Neuronal stem cell (in vitro differentiated cells): Measurements from ENCODE around the gene B4GALT5.

ENCODE experiments used
- DNase-seq: peaks from one replicate; pipeline ENCODE4 v3.0.0-alpha.2; 2013; ENCODE audit warnings: low spot score
- H2AFZ ChIP-seq: one replicate; pipeline ENCODE4 v1.6.1; 2013; ENCODE audit warnings: mild to moderate bottlenecking, low read length, inconsistent platforms
- H2AK5ac ChIP-seq: 2 replicates; pipeline ENCODE4 v1.6.1; 2013; ENCODE audit warnings: low read depth, mild to moderate bottlenecking, inconsistent platforms, low read length, moderate library complexity, mixed read lengths
- H2BK120ac ChIP-seq: 2 replicates; pipeline ENCODE4 v1.6.1; 2013; ENCODE audit warnings: low read depth, mild to moderate bottlenecking, inconsistent platforms, low read length, moderate library complexity, mixed read lengths
- H2BK12ac ChIP-seq: one replicate; pipeline ENCODE4 v1.6.1; 2013; ENCODE audit warnings: low read length, inconsistent platforms
- H2BK15ac ChIP-seq: 2 replicates; pipeline ENCODE4 v1.6.1; 2013; ENCODE audit warnings: mild to moderate bottlenecking, low read length, inconsistent platforms, mixed read lengths
- H2BK5ac ChIP-seq: one replicate; pipeline ENCODE4 v1.6.1; 2013; ENCODE audit warnings: inconsistent platforms, mild to moderate bottlenecking, low read length, moderate library complexity
- H3K14ac ChIP-seq: one replicate; pipeline ENCODE4 v1.6.1; 2013; ENCODE audit warnings: low read length, inconsistent platforms
- H3K18ac ChIP-seq: 2 replicates; pipeline ENCODE4 v1.6.1; 2013; ENCODE audit warnings: low read length, inconsistent platforms
- H3K23ac ChIP-seq: 2 replicates; pipeline ENCODE4 v1.6.1; 2013; ENCODE audit warnings: low read depth, mild to moderate bottlenecking, mixed read lengths, low read length, inconsistent platforms; ENCODE audit not compliant: poor library complexity
- H3K27ac ChIP-seq: replicated peaks from 3 replicates; pipeline ENCODE4 v1.5.1; 2013; ENCODE audit warnings: low read length, inconsistent platforms
- H3K27me3 ChIP-seq, 3 experiments: 2 replicates each; pipeline ENCODE4 v1.6.1; 2013; ENCODE audit warnings: low read length in 3 of 3, mild to moderate bottlenecking in 2 of 3, inconsistent platforms in 1 of 3, low read depth in 1 of 3, mixed read lengths in 1 of 3, moderate library complexity in 1 of 3; ENCODE audit not compliant: control insufficient read depth in 3 of 3, insufficient read depth in 3 of 3
- H3K36me3 ChIP-seq, 2 donors: replicated peaks in 1 of 2; 2 replicates each; pipeline ENCODE4 v1.6.1; 2013; ENCODE audit warnings: low read length in 2 of 2; ENCODE audit not compliant: control insufficient read depth in 2 of 2, insufficient read depth in 2 of 2
- H3K4ac ChIP-seq: 2 replicates; pipeline ENCODE4 v1.6.1; 2013; ENCODE audit warnings: inconsistent platforms, mild to moderate bottlenecking, low read length, moderate library complexity
- H3K4me1 ChIP-seq, 2 donors: 1 replicate in 1 of 2; 2 replicates in 1 of 2; pipeline ENCODE4 v1.6.1; 2013; ENCODE audit warnings: low read length in 2 of 2, low read depth in 1 of 2; ENCODE audit not compliant: control insufficient read depth in 2 of 2, insufficient read depth in 1 of 2
- H3K4me2 ChIP-seq: one replicate; pipeline ENCODE4 v1.6.1; 2013; ENCODE audit warnings: mild to moderate bottlenecking, low read length, inconsistent platforms; ENCODE audit not compliant: insufficient read depth, poor library complexity, severe bottlenecking
- H3K4me3 ChIP-seq, 2 donors: 2 replicates each; pipeline ENCODE4 v1.5.1; 2013; ENCODE audit warnings: low read length in 2 of 2, mild to moderate bottlenecking in 2 of 2, inconsistent platforms in 1 of 2, moderate library complexity in 1 of 2
- H3K79me1 ChIP-seq: one replicate; pipeline ENCODE4 v1.6.1; 2013; ENCODE audit warnings: low read depth, mild to moderate bottlenecking, inconsistent platforms, low read length, moderate library complexity
- H3K9ac ChIP-seq: one replicate; pipeline ENCODE4 v1.6.1; 2013; ENCODE audit warnings: mild to moderate bottlenecking, low read depth, low read length, inconsistent platforms; ENCODE audit not compliant: poor library complexity
- H3K9me3 ChIP-seq, 2 donors: replicated peaks in 1 of 2; 2 replicates each; pipeline versions ENCODE3 to v1.6.1; 2013; ENCODE audit warnings: low read length in 2 of 2, mild to moderate bottlenecking in 2 of 2, inconsistent platforms in 1 of 2, low read depth in 1 of 2, mixed read lengths in 1 of 2, moderate library complexity in 1 of 2; ENCODE audit not compliant: control insufficient read depth in 2 of 2, insufficient read depth in 1 of 2
- H4K8ac ChIP-seq: one replicate; pipeline ENCODE4 v1.6.1; 2013; ENCODE audit warnings: low read depth, mild to moderate bottlenecking, inconsistent platforms, low read length, moderate library complexity
- H4K91ac ChIP-seq: one replicate; pipeline ENCODE4 v1.6.1; 2013; ENCODE audit warnings: low read length, low read depth, mild to moderate bottlenecking, inconsistent platforms; ENCODE audit not compliant: poor library complexity
- WGBS, 2 donors: extraction: QIAGEN DNeasy Blood & Tissue Kit; methylation state at CpG; one replicate each; pipeline ENCODE4 v1.1.7; 2013; ENCODE audit warnings: missing lambda C conversion rate in 2 of 2, mixed read lengths in 1 of 2; ENCODE audit not compliant: insufficient read length in 2 of 2, insufficient replicate concordance in 1 of 2; ENCODE audit errors: extremely low coverage in 2 of 2; 5-methylcytosine and 5-hydroxymethylcytosine counted together

B4GALT5 gene

GRCh38 chr20:49607568-49607967 is 106.1 kb downstream of the B4GALT5 start:
- Histone ChIP-seq H3K4ac (no peak overlapping the region), H3K9me3 (no peaks in the 10 kb centered on the region), H3K4me2 (no peak overlapping the region), H2BK12ac (no peak overlapping the region), H3K27me3 (peaks cover 0 to 17% (median 4%) of the 10 kb centered on the region in 3 experiments), H3K4me1 (peaks cover 5% of the 10 kb centered on the region in 2 donors), H2AK5ac (no peak overlapping the region), H3K14ac (no peak overlapping the region), H4K91ac (no peak overlapping the region), H2AFZ (no peak overlapping the region), H3K79me1 (no peaks in the 10 kb centered on the region), H3K18ac (no peak overlapping the region), H3K36me3 (no peaks in the 10 kb centered on the region), H2BK120ac (no peak overlapping the region), H3K23ac (no peak overlapping the region), H3K4me3 (no peak overlapping the region), H4K8ac (no peak overlapping the region), H3K27ac (no peak overlapping the region), H2BK15ac (no peak overlapping the region), H3K9ac (no peak overlapping the region), H2BK5ac (no peak overlapping the region)
- DNase-seq, result no peak
- WGBS, 2 donors, result no CpG with 5 or more reads among the region's 1 CpG

GRCh38 chr20:49603209-49603627 is 110.5 kb downstream of the B4GALT5 start:
- WGBS, 2 donors, result no CpG with 5 or more reads among the region's 11 CpGs
- Histone ChIP-seq H2BK15ac (no peak overlapping the region), H3K4me1 (no peaks in the 10 kb centered on the region), H2BK120ac (no peak overlapping the region), H3K4me3 (no peak overlapping the region), H3K27ac (no peak overlapping the region), H3K79me1 (no peaks in the 10 kb centered on the region), H3K4me2 (no peak overlapping the region), H3K27me3 (peaks cover 0 to 11% (median 2%) of the 10 kb centered on the region in 3 experiments), H3K23ac (no peak overlapping the region), H2BK5ac (no peak overlapping the region), H2AK5ac (peak overlapping the region; percentile 45), H3K36me3 (no peaks in the 10 kb centered on the region), H3K14ac (no peak overlapping the region), H3K9ac (no peak overlapping the region), H2AFZ (no peak overlapping the region), H3K18ac (no peak overlapping the region), H3K9me3 (no peaks in the 10 kb centered on the region), H4K8ac (no peak overlapping the region), H2BK12ac (no peak overlapping the region), H3K4ac (no peak overlapping the region), H4K91ac (no peak overlapping the region)
- peak; percentile 26 for DNase-seq

GRCh38 chr20:49602345-49603208 is 111.1 kb downstream of the B4GALT5 start:
- Histone ChIP-seq H3K4me1 (no peaks in the 10 kb centered on the region), H2BK5ac (no peak overlapping the region), H2BK15ac (no peak overlapping the region), H2BK12ac (no peak overlapping the region), H4K8ac (no peak overlapping the region), H3K4me3 (no peak overlapping the region), H2AK5ac (no peak overlapping the region), H2BK120ac (no peak overlapping the region), H3K23ac (no peak overlapping the region), H3K79me1 (no peaks in the 10 kb centered on the region), H3K14ac (no peak overlapping the region), H3K18ac (no peak overlapping the region), H3K4ac (no peak overlapping the region), H3K9me3 (no peaks in the 10 kb centered on the region), H3K36me3 (no peaks in the 10 kb centered on the region), H2AFZ (no peak overlapping the region), H3K27me3 (peaks cover 0 to 7% (median 0%) of the 10 kb centered on the region in 3 experiments), H3K9ac (no peak overlapping the region), H4K91ac (no peak overlapping the region), H3K4me2 (no peak overlapping the region), H3K27ac (no peak overlapping the region)
- no CpG with 5 or more reads among the region's 9 CpGs for WGBS, 2 donors
- no peak for DNase-seq

- Histone ChIP-seq H3K9ac (no peak overlapping the region), H3K9me3 (no peaks in the 10 kb centered on the region), H3K79me1 (no peaks in the 10 kb centered on the region), H3K4me3 (no peak overlapping the region), H3K36me3 (no peaks in the 10 kb centered on the region), H2AK5ac (no peak overlapping the region), H4K91ac (no peak overlapping the region), H3K4me1 (no peaks in the 10 kb centered on the region), H3K27ac (no peak overlapping the region), H3K27me3 (peaks cover 0 to 7% (median 0%) of the 10 kb centered on the region in 3 experiments), H2BK5ac (no peak overlapping the region), H2BK120ac (no peak overlapping the region), H3K23ac (no peak overlapping the region), H2BK12ac (no peak overlapping the region), H3K14ac (no peak overlapping the region), H3K4ac (no peak overlapping the region), H3K4me2 (no peak overlapping the region), H4K8ac (no peak overlapping the region), H3K18ac (no peak overlapping the region), H2AFZ (no peak overlapping the region), H2BK15ac (no peak overlapping the region)
- DNase-seq, result no peak
- WGBS, 2 donors, result no CpG with 5 or more reads among the region's 5 CpGs
Measured at GRCh38 chr20:49601153-49601924, 112.3 kb downstream of the B4GALT5 start.
